DMS114 treated with DMSO at 0.1 percent for 48 hours (cell line): Measurements from ENCODE around the gene NUDT15.
"Not testable (repeated sequence)": the region's sequence is repeated elsewhere in the genome, so short reads cannot be mapped to it uniquely, and the experiment has no call there.

Experiments used
- DNase-seq: peaks from one replicate; lab custom pipeline; 2025; ENCODE audit not compliant: unreplicated experiment; lab: John Stamatoyannopoulos, UW

Gene NUDT15

GRCh38 chr13:48037346-48038173 is at the start of gene NUDT15:
NUDT15 (plus strand) TSS chr13:48037726; CDS start chr13:48037747, 21 bp downstream.
- DNase-seq: peak; percentile 78

- no peak for DNase-seq
Observed at GRCh38 chr13:47990427-47990826, 47.1 kb upstream of the NUDT15 start.

GRCh38 chr13:47990920-47991466 is 46.5 kb upstream of the NUDT15 start:
- no peak for DNase-seq

GRCh38 chr13:47991859-47992258 is 45.7 kb upstream of the NUDT15 start:
- no peak for DNase-seq

GRCh38 chr13:47997384-47997783 is 40.1 kb upstream of the NUDT15 start:
- no peak for DNase-seq

GRCh38 chr13:47999973-48000372 is 37.6 kb upstream of the NUDT15 start:
- DNase-seq: no peak

GRCh38 chr13:48000559-48001113 is 36.9 kb upstream of the NUDT15 start:
- no peak for DNase-seq

GRCh38 chr13:48001114-48001881 is 36.2 kb upstream of the NUDT15 start, which contains the start of gene SUCLA2:
SUCLA2 (minus strand) TSS chr13:48001273; CDS start chr13:48001269, 4 bp downstream.
- DNase-seq: peak; percentile 55

GRCh38 chr13:48001999-48002398 is 35.5 kb upstream of the NUDT15 start:
- not testable (repeated sequence) for DNase-seq

GRCh38 chr13:48004201-48004600 is 33.3 kb upstream of the NUDT15 start:
- DNase-seq: no peak

- DNase-seq: no peak
Observed at GRCh38 chr13:48006396-48006795, 31.1 kb upstream of the NUDT15 start.

GRCh38 chr13:48009284-48009683 is 28.2 kb upstream of the NUDT15 start:
- no peak for DNase-seq

GRCh38 chr13:48010698-48011097 is 26.8 kb upstream of the NUDT15 start:
- no peak for DNase-seq

- no peak for DNase-seq
Observed at GRCh38 chr13:48012668-48013067, 24.9 kb upstream of the NUDT15 start.

- DNase-seq: no peak
Observed at GRCh38 chr13:48014359-48014758, 23.2 kb upstream of the NUDT15 start.

GRCh38 chr13:48018637-48019036 is 18.9 kb upstream of the NUDT15 start:
- no peak for DNase-seq

- DNase-seq: no peak
Observed at GRCh38 chr13:48019796-48020195, 17.7 kb upstream of the NUDT15 start.

- no peak for DNase-seq
Observed at GRCh38 chr13:48028066-48028465, 9.5 kb upstream of the NUDT15 start.

GRCh38 chr13:48029859-48030258 is 7.7 kb upstream of the NUDT15 start:
- no peak for DNase-seq

GRCh38 chr13:48038761-48039160 is 1.2 kb downstream of the NUDT15 start:
- DNase-seq: no peak

- no peak for DNase-seq
Observed at GRCh38 chr13:48040049-48040448, 2.5 kb downstream of the NUDT15 start.
